Skeletal muscle tissue (tissue), 4 donors: ENCODE measurements around the gene DNM1. TPM values are rescaled to one million over a fixed set of nuclear protein-coding genes. Genes with fewer than 3 reads are reported as not detected.

Experiments
- H3K27ac ChIP-seq: one replicate; pipeline ENCODE4 v1.7.0; 2013; ENCODE audit warnings: mild to moderate bottlenecking, low read depth, low read length, inconsistent platforms
- H3K27me3 ChIP-seq, 3 donors: one replicate each; pipeline ENCODE4 v1.7.0; 2013; ENCODE audit warnings: low read length in 3 of 3; ENCODE audit not compliant: control insufficient read depth in 3 of 3, insufficient read depth in 3 of 3
- H3K36me3 ChIP-seq, 3 donors: one replicate each; pipeline ENCODE4 v1.7.0; 2013; ENCODE audit warnings: low read length in 3 of 3; ENCODE audit not compliant: control insufficient read depth in 3 of 3, insufficient read depth in 3 of 3
- H3K4me1 ChIP-seq, 3 donors: one replicate each; pipeline ENCODE4 v1.7.0; 2013; ENCODE audit warnings: low read length in 3 of 3, mild to moderate bottlenecking in 3 of 3; ENCODE audit not compliant: control insufficient read depth in 3 of 3, insufficient read depth in 3 of 3
- H3K4me3 ChIP-seq, 3 donors: one replicate each; pipeline ENCODE4 v1.7.0; 2013; ENCODE audit warnings: low read length in 3 of 3
- H3K9ac ChIP-seq, 3 donors: one replicate each; pipeline ENCODE4 v1.7.0; 2013; ENCODE audit warnings: low read length in 3 of 3, mild to moderate bottlenecking in 3 of 3, moderate library complexity in 2 of 3, low read depth in 1 of 3
- H3K9me3 ChIP-seq, 3 donors: one replicate each; pipeline ENCODE4 v1.7.0; 2013; ENCODE audit warnings: low read length in 3 of 3; ENCODE audit not compliant: control insufficient read depth in 3 of 3
- total RNA-seq: library from RNA; depleted of rRNA; stranded (reverse); fragments of >200 nt; gene quantifications from one replicate; pipeline ENCODE4 v1.2.3, GENCODE V29; 2014
- donor health status: Osteomylitis.

DNM1 gene
- total RNA-seq, 1 donor from 2014 or later: 20.4 TPM

GRCh38 chr9:128203707-128204551 is 750 bp downstream of the DNM1 start:
- no peaks in the 10 kb centered on the region for H3K9me3 ChIP-seq
- H3K4me1 ChIP-seq: peaks cover 0 to 9% (median 8%) of the 10 kb centered on the region in 3 donors
- H3K27ac ChIP-seq: no peak overlapping the region
- peak overlapping the region in 2 of 3 donors; percentile 10 to 50 for H3K9ac ChIP-seq
- H3K27me3 ChIP-seq: peaks cover 12 to 19% (median 17%) of the 10 kb centered on the region in 3 donors
- H3K4me3 ChIP-seq: peak overlapping the region; percentile 52 to 71 (median 58)
- no peaks in the 10 kb centered on the region for H3K36me3 ChIP-seq

DNA sequence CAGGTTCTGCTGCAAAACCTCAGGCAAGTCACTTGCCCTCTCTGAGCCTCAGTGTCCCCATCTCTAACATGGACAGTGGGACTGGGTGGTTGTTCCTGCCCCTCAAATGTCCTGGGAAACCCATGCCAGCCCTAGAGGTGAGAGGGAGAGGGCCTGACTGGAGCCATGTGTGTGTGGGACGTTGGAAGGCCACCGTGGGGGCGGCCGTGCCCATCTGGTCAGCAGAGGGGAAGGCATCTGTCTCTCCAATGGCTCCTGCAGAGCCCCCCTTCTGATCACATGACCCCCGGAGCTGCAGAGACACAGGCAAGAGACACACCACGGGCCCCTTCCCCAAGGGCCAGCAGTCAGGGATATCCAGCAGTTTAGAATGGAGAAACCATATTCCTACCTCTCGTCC is 1.7 kb downstream of the DNM1 start:
- peak overlapping the region in 1 of 3 donors; percentile 50 for H3K9ac ChIP-seq
- H3K36me3 ChIP-seq: no peaks in the 10 kb centered on the region
- H3K4me3 ChIP-seq: peak overlapping the region in 2 of 3 donors; percentile 13 to 52
- no peaks in the 10 kb centered on the region for H3K9me3 ChIP-seq
- peaks cover 0 to 9% (median 8%) of the 10 kb centered on the region in 3 donors for H3K4me1 ChIP-seq
- peaks cover 12 to 19% (median 17%) of the 10 kb centered on the region in 3 donors for H3K27me3 ChIP-seq
- H3K27ac ChIP-seq: no peak overlapping the region

DNA sequence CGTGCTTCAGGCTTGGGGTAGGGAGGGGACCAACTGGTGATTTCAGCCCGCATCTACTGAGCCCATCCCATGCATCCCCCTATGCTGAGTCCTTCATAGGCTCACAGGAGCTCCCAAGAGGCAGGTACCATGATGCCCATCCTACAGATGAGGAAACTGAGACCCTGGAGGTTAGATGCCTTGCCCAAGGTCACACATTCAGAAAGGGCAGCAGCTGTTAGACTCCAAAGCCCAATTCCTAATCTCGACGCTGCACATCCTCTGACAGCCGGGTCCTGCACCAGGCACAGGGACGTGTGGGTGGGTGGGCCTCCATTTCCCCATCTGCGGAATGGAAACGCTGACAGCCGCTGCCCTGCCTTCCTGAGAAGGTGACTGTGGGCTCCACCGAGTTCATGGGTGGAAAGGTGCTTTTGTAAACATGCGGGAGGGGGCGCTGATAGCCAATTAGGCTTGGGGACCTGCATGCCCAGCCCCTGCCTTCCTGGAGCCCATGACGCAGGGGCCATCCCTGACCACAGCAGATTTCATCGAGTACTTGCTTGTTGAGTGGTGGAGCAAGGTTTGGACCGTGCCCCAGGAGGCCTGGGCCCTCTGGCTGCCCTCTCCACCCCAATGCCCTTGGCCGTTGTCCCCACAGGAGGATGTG is 2.2 kb downstream of the DNM1 start:
- H3K27me3 ChIP-seq: peaks cover 12 to 19% (median 17%) of the 10 kb centered on the region in 3 donors
- peaks cover 0 to 9% (median 8%) of the 10 kb centered on the region in 3 donors for H3K4me1 ChIP-seq
- no peaks in the 10 kb centered on the region for H3K9me3 ChIP-seq
- H3K4me3 ChIP-seq: no peak overlapping the region
- H3K9ac ChIP-seq: no peak overlapping the region
- H3K36me3 ChIP-seq: no peaks in the 10 kb centered on the region
- no peak overlapping the region for H3K27ac ChIP-seq

DNA sequence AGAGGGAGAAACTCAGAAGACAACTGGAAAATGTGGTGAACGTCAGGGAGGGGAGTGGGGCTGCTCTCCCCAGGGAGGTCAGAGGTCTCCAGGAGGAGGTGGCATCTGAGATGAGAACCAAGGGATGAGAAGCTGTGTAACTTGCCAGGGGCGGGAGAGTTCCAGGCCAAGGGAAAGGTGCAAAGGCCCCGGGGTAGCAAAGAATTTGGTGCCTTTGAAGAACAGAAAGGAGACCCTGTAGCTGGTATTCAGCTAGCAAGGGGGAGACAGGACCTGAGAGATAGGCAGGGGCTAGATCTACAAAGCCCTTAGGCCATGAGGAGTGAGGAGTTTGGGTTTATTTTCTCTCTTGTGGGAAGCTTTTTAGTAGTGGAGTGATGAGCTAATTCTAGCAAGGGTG is 3.3 kb downstream of the DNM1 start:
- Histone ChIP-seq H3K27me3 (peaks cover 12 to 19% (median 17%) of the 10 kb centered on the region in 3 donors), H3K4me1 (peaks cover 0 to 9% (median 8%) of the 10 kb centered on the region in 3 donors), H3K4me3 (no peak overlapping the region), H3K9me3 (no peaks in the 10 kb centered on the region), H3K9ac (no peak overlapping the region), H3K36me3 (no peaks in the 10 kb centered on the region), H3K27ac (no peak overlapping the region)

DNA sequence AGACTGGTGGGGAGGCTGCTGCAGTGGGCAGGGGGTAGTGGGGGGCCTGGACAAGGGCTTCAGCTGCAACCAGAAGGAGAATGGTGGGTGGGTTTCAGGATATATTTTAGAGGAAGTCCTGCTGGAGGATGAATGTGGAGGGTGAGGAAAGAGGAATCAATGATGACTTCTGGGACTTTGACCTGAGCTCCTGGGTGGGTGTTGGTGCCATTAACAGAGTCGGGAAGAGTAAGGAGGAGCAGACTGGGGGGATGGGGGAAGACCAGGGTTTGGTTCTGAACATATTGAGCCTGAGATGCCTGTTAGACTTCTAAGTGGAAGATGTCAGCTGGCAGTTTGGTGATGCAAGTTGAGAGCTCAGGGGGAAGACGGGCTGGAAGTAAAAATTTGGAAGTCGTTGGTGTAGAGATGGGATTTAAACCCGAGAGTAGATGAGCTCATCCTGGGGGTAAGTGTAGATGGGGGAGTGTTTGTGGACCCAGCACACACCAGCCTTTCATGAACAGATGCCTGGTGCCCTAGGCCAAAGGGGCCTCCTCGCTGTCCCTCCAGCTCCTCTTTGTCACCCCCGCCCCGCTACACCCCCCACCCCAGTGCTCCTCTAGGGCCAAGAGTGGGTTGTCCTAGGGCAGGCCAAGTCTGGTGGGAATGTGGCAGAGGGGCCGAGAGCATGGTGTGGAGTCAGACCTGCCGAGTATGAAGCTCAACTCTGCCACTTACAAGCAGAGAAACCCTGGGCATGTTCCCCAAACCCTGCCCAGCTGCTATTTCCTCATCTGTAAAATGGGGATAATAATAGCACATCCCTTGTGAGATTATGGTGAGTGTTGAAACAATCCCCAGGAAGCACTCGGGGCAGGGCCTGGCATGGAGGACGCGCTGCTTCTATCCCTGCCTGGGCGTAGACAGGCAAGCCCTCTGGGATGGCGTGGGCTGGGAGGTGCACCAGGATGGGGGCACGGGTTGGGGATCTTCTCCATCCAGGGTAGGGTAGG is 4.0 kb downstream of the DNM1 start:
- peaks cover 12 to 19% (median 17%) of the 10 kb centered on the region in 3 donors for H3K27me3 ChIP-seq
- no peak overlapping the region for H3K4me3 ChIP-seq
- H3K36me3 ChIP-seq: no peaks in the 10 kb centered on the region
- H3K4me1 ChIP-seq: peaks cover 0 to 9% (median 8%) of the 10 kb centered on the region in 3 donors
- H3K27ac ChIP-seq: no peak overlapping the region
- no peak overlapping the region for H3K9ac ChIP-seq
- H3K9me3 ChIP-seq: no peaks in the 10 kb centered on the region

DNA sequence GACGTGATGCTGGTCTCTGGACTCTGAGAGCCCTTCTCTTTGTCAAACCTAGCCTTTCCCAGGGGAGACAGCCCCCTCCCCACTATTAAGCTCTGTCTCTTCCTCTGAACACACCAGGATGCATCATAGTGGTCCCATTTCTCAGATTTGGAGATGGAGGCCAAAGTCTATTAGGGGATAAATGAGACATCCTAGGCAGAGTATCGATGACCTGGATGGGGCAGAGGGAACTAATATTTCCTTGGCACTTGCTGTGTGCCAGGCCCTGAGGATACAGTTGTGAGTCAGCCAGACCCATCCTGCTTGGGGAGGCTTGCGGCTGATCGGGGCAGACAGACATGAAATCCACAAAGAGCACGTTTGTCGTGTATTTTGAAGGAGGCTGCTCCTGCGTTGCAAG is 5.2 kb downstream of the DNM1 start:
- no peak overlapping the region for H3K4me3 ChIP-seq
- peaks cover 0 to 8% (median 8%) of the 10 kb centered on the region in 3 donors for H3K4me1 ChIP-seq
- H3K27ac ChIP-seq: no peak overlapping the region
- H3K9ac ChIP-seq: no peak overlapping the region
- H3K27me3 ChIP-seq: peaks cover 12 to 19% (median 17%) of the 10 kb centered on the region in 3 donors
- H3K9me3 ChIP-seq: no peaks in the 10 kb centered on the region
- no peaks in the 10 kb centered on the region for H3K36me3 ChIP-seq

- Histone ChIP-seq H3K36me3 (no peaks in the 10 kb centered on the region), H3K27me3 (peaks cover 8 to 14% (median 13%) of the 10 kb centered on the region in 3 donors), H3K27ac (no peak overlapping the region), H3K4me3 (no peak overlapping the region), H3K9ac (no peak overlapping the region), H3K4me1 (peaks cover 0 to 3% (median 2%) of the 10 kb centered on the region in 3 donors), H3K9me3 (no peaks in the 10 kb centered on the region)
Observed at GRCh38 chr9:128208946-128209669, 5.9 kb downstream of the DNM1 start.

GRCh38 chr9:128211186-128211980 is 8.2 kb downstream of the DNM1 start:
- Histone ChIP-seq H3K4me1 (peaks cover 9 to 12% (median 9%) of the 10 kb centered on the region in 3 donors), H3K4me3 (no peak overlapping the region), H3K9ac (no peak overlapping the region), H3K9me3 (no peaks in the 10 kb centered on the region), H3K27me3 (peaks cover 0 to 2% (median 0%) of the 10 kb centered on the region in 3 donors), H3K27ac (no peak overlapping the region), H3K36me3 (no peaks in the 10 kb centered on the region)
